KOPT-K1 (cell line): ENCODE results near the gene MAFB.

Source experiments
- H3K27ac ChIP-seq: fragments of 200-600 bp; sonication (generic); 2 replicates; pipeline ENCODE4 v1.5.1; 2016; ENCODE audit warnings: antibody characterized with exemption, mild to moderate bottlenecking, low read depth, low read length; ENCODE audit not compliant: poor library complexity, severe bottlenecking
- H3K36me3 ChIP-seq: fragments of 200-600 bp; sonication (generic); 2 replicates; pipeline ENCODE4 v1.5.1; 2017; ENCODE audit warnings: antibody characterized with exemption, mild to moderate bottlenecking, low read length, moderate library complexity; ENCODE audit not compliant: insufficient read depth
- H3K9me3 ChIP-seq: fragments of 200-600 bp; sonication (generic); 2 replicates; pipeline ENCODE4 v1.5.1; 2017; ENCODE audit warnings: antibody characterized with exemption, low read length, mild to moderate bottlenecking; ENCODE audit not compliant: insufficient read depth, poor library complexity, severe bottlenecking

MAFB gene

GRCh38 chr20:40713508-40713907, 24.5 kb upstream of the MAFB start:
- no peaks in the 10 kb centered on the region for H3K36me3 ChIP-seq
- no peaks in the 10 kb centered on the region for H3K9me3 ChIP-seq
- no peak overlapping the region for H3K27ac ChIP-seq

- Histone ChIP-seq H3K27ac (no peak overlapping the region), H3K36me3 (no peaks in the 10 kb centered on the region), H3K9me3 (no peaks in the 10 kb centered on the region)
Observed at GRCh38 chr20:40711079-40711478, 22.0 kb upstream of the MAFB start.

- Histone ChIP-seq H3K36me3 (no peaks in the 10 kb centered on the region), H3K9me3 (no peaks in the 10 kb centered on the region), H3K27ac (no peak overlapping the region)
Observed at GRCh38 chr20:40710603-40711002, 21.6 kb upstream of the MAFB start.

- Histone ChIP-seq H3K9me3 (no peaks in the 10 kb centered on the region), H3K27ac (no peak overlapping the region), H3K36me3 (no peaks in the 10 kb centered on the region)
Observed at GRCh38 chr20:40706977-40707582, 18.0 kb upstream of the MAFB start.

- no peak overlapping the region for H3K27ac ChIP-seq
- H3K9me3 ChIP-seq, result no peaks in the 10 kb centered on the region
- no peaks in the 10 kb centered on the region for H3K36me3 ChIP-seq
Observed at GRCh38 chr20:40705413-40705812, 16.4 kb upstream of the MAFB start.

GRCh38 chr20:40704828-40705227, 15.8 kb upstream of the MAFB start:
- Histone ChIP-seq H3K27ac (no peak overlapping the region), H3K36me3 (no peaks in the 10 kb centered on the region), H3K9me3 (no peaks in the 10 kb centered on the region)

GRCh38 chr20:40703975-40704530, 15.0 kb upstream of the MAFB start:
- Histone ChIP-seq H3K9me3 (no peaks in the 10 kb centered on the region), H3K27ac (no peak overlapping the region), H3K36me3 (no peaks in the 10 kb centered on the region)

- H3K36me3 ChIP-seq, result no peaks in the 10 kb centered on the region
- H3K27ac ChIP-seq, result no peak overlapping the region
- no peaks in the 10 kb centered on the region for H3K9me3 ChIP-seq
Observed at GRCh38 chr20:40702504-40702903, 13.5 kb upstream of the MAFB start.

GRCh38 chr20:40698744-40699143, 9.7 kb upstream of the MAFB start:
- Histone ChIP-seq H3K36me3 (no peaks in the 10 kb centered on the region), H3K27ac (no peak overlapping the region), H3K9me3 (no peaks in the 10 kb centered on the region)

GRCh38 chr20:40698281-40698680, 9.2 kb upstream of the MAFB start:
- Histone ChIP-seq H3K36me3 (no peaks in the 10 kb centered on the region), H3K27ac (no peak overlapping the region)

GRCh38 chr20:40697541-40697940, 8.5 kb upstream of the MAFB start:
- Histone ChIP-seq H3K36me3 (no peaks in the 10 kb centered on the region), H3K27ac (no peak overlapping the region), H3K9me3 (no peaks in the 10 kb centered on the region)

More at GRCh38 chr20:40698281-40698680, 9.2 kb upstream of the MAFB start:
- no peaks in the 10 kb centered on the region for H3K9me3 ChIP-seq

- no peaks in the 10 kb centered on the region for H3K9me3 ChIP-seq
- H3K27ac ChIP-seq, result no peak overlapping the region
- no peaks in the 10 kb centered on the region for H3K36me3 ChIP-seq
Observed at GRCh38 chr20:40695214-40695613, 6.2 kb upstream of the MAFB start.

GRCh38 chr20:40694246-40694645, 5.2 kb upstream of the MAFB start:
- no peaks in the 10 kb centered on the region for H3K9me3 ChIP-seq

GRCh38 chr20:40692240-40693011, 3.4 kb upstream of the MAFB start:
- H3K27ac ChIP-seq, result no peak overlapping the region
- H3K36me3 ChIP-seq, result no peaks in the 10 kb centered on the region
- H3K9me3 ChIP-seq, result no peaks in the 10 kb centered on the region

More at GRCh38 chr20:40694246-40694645, 5.2 kb upstream of the MAFB start:
- Histone ChIP-seq H3K36me3 (no peaks in the 10 kb centered on the region), H3K27ac (no peak overlapping the region)

- H3K27ac ChIP-seq, result no peak overlapping the region
- H3K9me3 ChIP-seq, result no peaks in the 10 kb centered on the region
- H3K36me3 ChIP-seq, result no peaks in the 10 kb centered on the region
Observed at GRCh38 chr20:40691566-40692239, 2.7 kb upstream of the MAFB start.
